HCT116 (cell line): ENCODE results near the gene NEUROD4. TPM values are rescaled to one million over a fixed set of nuclear protein-coding genes. Genes with fewer than 3 reads are reported as not detected.

Experiments
- ATAC-seq: fragments of 200-7000 bp; cut with Tn5 transposase; 2 replicates; pipeline ENCODE4 v1.9.1; 2020; ENCODE audit warnings: mild to moderate bottlenecking, moderate library complexity
- BruUV-seq: library from RNA; stranded (reverse); fragments of 400-500 nt; replicated peaks from 2 replicates; lab custom pipeline; 2021; lab: Mats Ljungman, UMichigan
- CTCF ChIA-PET: fragments of 300-600 bp; sonication (Branson Sonifier 250); formaldehyde crosslinking; loops from one replicate; lab custom pipeline; 2021; ENCODE audit warnings: antibody characterized with exemption; lab: Charles Lee
- POLR2A ChIA-PET: fragments of 300-600, 350-600 bp; sonication (Branson Sonifier 250); formaldehyde crosslinking; loops from one replicate; lab custom pipeline; 2021; ENCODE audit warnings: antibody characterized with exemption; lab: Charles Lee
- RAD21 ChIA-PET, 2 experiments: fragments of 300-600 bp; sonication (Branson Sonifier 250); formaldehyde crosslinking; loops; one replicate each; lab custom pipeline; 2023; ENCODE audit warnings: low total read pairs in 2 of 2; ENCODE audit not compliant: uncharacterized antibody in 2 of 2, unreplicated experiment in 2 of 2, low non-redundant PET in 1 of 2; lab: Charles Lee
- DNase-seq: peaks from one replicate; pipeline ENCODE4 v3.0.0-alpha.2; 2010; ENCODE audit warnings: low read depth, low spot score
- H2AFZ ChIP-seq: fragments of 200-600 bp; shearing (Covaris generic), sonication (generic); 2 replicates; pipeline ENCODE4 v1.6.1; 2017; ENCODE audit warnings: low read depth, mixed run types, mixed read lengths, antibody characterized with exemption, low read length; ENCODE audit not compliant: poor library complexity, severe bottlenecking
- H3K27ac ChIP-seq: 2 replicates; pipeline ENCODE4 v1.5.1; 2012; ENCODE audit warnings: low read depth, low read length
- H3K27me3 ChIP-seq: fragments of 200-600 bp; sonication (generic); 2 replicates; pipeline ENCODE4 v1.6.1; 2016; ENCODE audit warnings: mixed run types, low read length, mixed read lengths; ENCODE audit not compliant: insufficient read depth
- H3K36me3 ChIP-seq, 2 experiments: fragments of 200-500 bp in 1 of 2; fragments of 200-600 bp in 1 of 2; sonication (Bioruptor generic) in 1 of 2; sonication (generic) in 1 of 2; 2 replicates each; pipeline versions ENCODE4 v1.5.1 to v1.6.1; 2014 to 2016; ENCODE audit warnings: low read length in 2 of 2, inconsistent platforms in 1 of 2, mixed read lengths in 1 of 2, mixed run types in 1 of 2; ENCODE audit not compliant: insufficient read depth in 2 of 2, control insufficient read depth in 1 of 2
- H3K4me1 ChIP-seq, 2 experiments: fragments of 200-600 bp in 1 of 2; sonication (generic) in 1 of 2; 2 replicates each; pipeline versions ENCODE4 v1.5.1 to v1.6.1; 2012 to 2017; ENCODE audit warnings: low read length in 2 of 2, inconsistent platforms in 1 of 2, mild to moderate bottlenecking in 1 of 2, mixed read lengths in 1 of 2, mixed run types in 1 of 2, moderate library complexity in 1 of 2; ENCODE audit not compliant: insufficient read depth in 2 of 2, control insufficient read depth in 1 of 2
- H3K4me2 ChIP-seq: fragments of 200-600 bp; sonication (generic); 2 replicates; pipeline ENCODE4 v1.6.1; 2017; ENCODE audit warnings: mixed run types, low read length, mixed read lengths
- H3K4me3 ChIP-seq, 2 experiments: fragments of 200-600 bp in 1 of 2; sonication (generic) in 1 of 2; replicated peaks in 1 of 2; 2 replicates each; pipeline ENCODE4 v1.5.1; 2011 to 2016; ENCODE audit warnings: low read length in 2 of 2, control low read depth in 1 of 2, low read depth in 1 of 2, mild to moderate bottlenecking in 1 of 2, mixed read lengths in 1 of 2, mixed run types in 1 of 2
- H3K79me2 ChIP-seq: fragments of 200-600 bp; sonication (generic); 2 replicates; pipeline ENCODE4 v1.6.1; 2017; ENCODE audit warnings: mild to moderate bottlenecking, mixed run types, low read length, moderate library complexity, mixed read lengths; ENCODE audit not compliant: insufficient read depth
- H3K9ac ChIP-seq: fragments of 200-600 bp; sonication (generic); 2 replicates; pipeline ENCODE4 v1.6.1; 2016; ENCODE audit warnings: low read length, mixed read lengths
- H3K9me2 ChIP-seq: fragments of 200-600 bp; sonication (generic), shearing (Covaris generic); 2 replicates; pipeline ENCODE4 v1.6.1; 2017; ENCODE audit warnings: mixed run types, mild to moderate bottlenecking, moderate library complexity; ENCODE audit not compliant: insufficient read depth
- H3K9me3 ChIP-seq, 2 experiments: fragments of 200-500 bp in 1 of 2; fragments of 200-600 bp in 1 of 2; sonication (Bioruptor generic) in 1 of 2; sonication (generic) in 1 of 2; 2 replicates each; pipeline ENCODE4 v1.6.1; 2014 to 2017; ENCODE audit warnings: low read length in 2 of 2, mixed read lengths in 2 of 2, inconsistent platforms in 1 of 2, low read depth in 1 of 2, mild to moderate bottlenecking in 1 of 2, mixed run types in 1 of 2, moderate library complexity in 1 of 2; ENCODE audit not compliant: control insufficient read depth in 1 of 2, insufficient read depth in 1 of 2
- H4K20me1 ChIP-seq: fragments of 200-600 bp; sonication (generic), shearing (Covaris generic); 2 replicates; pipeline ENCODE4 v1.6.1; 2017; ENCODE audit warnings: mixed run types, mild to moderate bottlenecking, moderate library complexity; ENCODE audit not compliant: insufficient read depth
- CBX3 ChIP-seq: IDR thresholded peaks from 2 replicates; pipeline ENCODE4 v1.6.1; 2012; ENCODE audit warnings: low read depth
- EGR1 ChIP-seq: IDR thresholded peaks from 2 replicates; pipeline ENCODE4 v1.6.1; 2012; ENCODE audit warnings: low read depth
- EZH2 ChIP-seq: fragments of 200-600 bp; sonication (generic); IDR thresholded peaks from 2 replicates; pipeline ENCODE4 v1.6.1; 2017; ENCODE audit warnings: antibody characterized with exemption, mixed run types
- FOSL1 ChIP-seq: IDR thresholded peaks from 2 replicates; pipeline ENCODE4 v1.6.1; 2012; ENCODE audit warnings: low read depth
- JUND ChIP-seq: IDR thresholded peaks from 2 replicates; pipeline ENCODE4 v1.6.1; 2012
- POLR2A ChIP-seq: IDR thresholded peaks from 2 replicates; pipeline ENCODE4 v1.7.0; 2011; ENCODE audit warnings: borderline replicate concordance; ENCODE audit not compliant: insufficient read depth, insufficient read length; ENCODE audit errors: extremely low read depth
- RAD21 ChIP-seq: IDR thresholded peaks from 2 replicates; pipeline ENCODE4 v1.6.1; 2012; ENCODE audit warnings: low read depth, mild to moderate bottlenecking
- SP1 ChIP-seq: IDR thresholded peaks from 2 replicates; pipeline ENCODE4 v1.6.1; 2012; ENCODE audit warnings: low read depth
- SRF ChIP-seq: IDR thresholded peaks from 2 replicates; pipeline ENCODE4 v1.6.1; 2012; ENCODE audit warnings: low read depth
- YY1 ChIP-seq: IDR thresholded peaks from 2 replicates; pipeline ENCODE4 v1.6.1; 2011; ENCODE audit warnings: low read length, low read depth, moderate library complexity, mild to moderate bottlenecking; ENCODE audit not compliant: insufficient replicate concordance; ENCODE audit errors: extremely low read depth
- ZFX ChIP-seq: fragments of 450-650 bp; IDR thresholded peaks from 2 replicates; pipeline ENCODE4 v1.6.1; 2017
- intact Hi-C: fragments of 100-400 bp; cut with micrococcal nuclease; formaldehyde crosslinking; loops from 2 replicates; pipeline ENCODE4 v1.10.0; 2022
- total RNA-seq: library from RNA; stranded (reverse); gene quantifications from one replicate; pipeline ENCODE4 v1.2.1, GENCODE V29; 2021; ENCODE audit not compliant: unreplicated experiment
- TF ChIP-seq, protein P1 (sequence below): IDR thresholded peaks from 2 replicates; pipeline ENCODE4 v1.6.1; 2011; ENCODE audit warnings: mild to moderate bottlenecking, low read length, moderate library complexity; ENCODE audit not compliant: insufficient replicate concordance; ENCODE audit errors: extremely low read depth
- TF ChIP-seq, protein P2 (sequence below): IDR thresholded peaks from 2 replicates; pipeline ENCODE4 v1.6.1; 2012
- TF ChIP-seq, protein P3 (sequence below): IDR thresholded peaks from 2 replicates; pipeline ENCODE4 v1.6.1; 2012; ENCODE audit warnings: low read depth

NEUROD4 gene
- total RNA-seq, 1 experiment from 2014 or later = not detected

DNA sequence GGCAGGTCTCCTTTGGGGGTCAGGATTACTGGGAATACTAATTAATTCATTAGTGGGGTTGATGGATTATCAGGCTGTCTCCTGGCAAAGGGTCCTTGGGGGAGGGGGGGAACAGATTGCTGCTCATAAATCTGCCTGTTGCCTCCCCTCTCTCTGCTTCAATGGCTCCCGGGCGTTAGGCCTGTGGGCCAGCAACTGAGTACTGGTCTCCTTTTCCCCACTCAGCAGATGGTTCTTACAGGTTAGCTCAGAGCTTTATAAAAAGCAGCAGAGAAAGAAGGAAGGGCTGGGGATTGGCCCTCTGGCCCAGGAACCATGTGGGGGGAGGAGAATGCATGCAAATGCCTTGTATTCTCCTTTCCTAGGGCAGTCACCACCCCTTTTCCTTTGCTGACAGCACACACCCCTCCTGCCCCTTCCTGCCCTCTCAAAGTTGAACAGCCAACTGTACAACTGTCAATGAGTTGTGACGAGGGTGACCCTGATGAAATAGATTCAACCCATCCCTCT lies 2.3 kb upstream of the NEUROD4 start:
- intact Hi-C loops = no loop called here
- peaks cover 60% of the 10 kb centered on the region for H3K27me3 ChIP-seq
- H3K27ac ChIP-seq = no peak overlapping the region
- BruUV-seq = no TSS peak
- CTCF ChIA-PET = interaction anchor here (1.5 kb wide), 1 partner anchor 315 kb away, joined by 3 read pairs; no protein-coding TSS in a partner anchor
- no peaks in the 10 kb centered on the region for H3K36me3 ChIP-seq
- H3K9me2 ChIP-seq = no peaks in the 10 kb centered on the region
- H3K9me3 ChIP-seq = no peaks in the 10 kb centered on the region
- RAD21 ChIA-PET = no interaction called here
- no peak for DNase-seq
- H3K9ac ChIP-seq = no peak overlapping the region
- no peaks in the 10 kb centered on the region for H4K20me1 ChIP-seq
- H2AFZ ChIP-seq = no peak overlapping the region
- H3K4me1 ChIP-seq = no peaks in the 10 kb centered on the region
- TF ChIP-seq POLR2A = no peak
- TF ChIP-seq, protein P1, sequence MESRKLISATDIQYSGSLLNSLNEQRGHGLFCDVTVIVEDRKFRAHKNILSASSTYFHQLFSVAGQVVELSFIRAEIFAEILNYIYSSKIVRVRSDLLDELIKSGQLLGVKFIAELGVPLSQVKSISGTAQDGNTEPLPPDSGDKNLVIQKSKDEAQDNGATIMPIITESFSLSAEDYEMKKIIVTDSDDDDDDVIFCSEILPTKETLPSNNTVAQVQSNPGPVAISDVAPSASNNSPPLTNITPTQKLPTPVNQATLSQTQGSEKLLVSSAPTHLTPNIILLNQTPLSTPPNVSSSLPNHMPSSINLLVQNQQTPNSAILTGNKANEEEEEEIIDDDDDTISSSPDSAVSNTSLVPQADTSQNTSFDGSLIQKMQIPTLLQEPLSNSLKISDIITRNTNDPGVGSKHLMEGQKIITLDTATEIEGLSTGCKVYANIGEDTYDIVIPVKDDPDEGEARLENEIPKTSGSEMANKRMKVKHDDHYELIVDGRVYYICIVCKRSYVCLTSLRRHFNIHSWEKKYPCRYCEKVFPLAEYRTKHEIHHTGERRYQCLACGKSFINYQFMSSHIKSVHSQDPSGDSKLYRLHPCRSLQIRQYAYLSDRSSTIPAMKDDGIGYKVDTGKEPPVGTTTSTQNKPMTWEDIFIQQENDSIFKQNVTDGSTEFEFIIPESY = no peak
- TF ChIP-seq YY1 = no peak
- TF ChIP-seq EGR1 = no peak
- no peak for TF ChIP-seq EZH2
- TF ChIP-seq FOSL1 = no peak
- TF ChIP-seq, protein P2, sequence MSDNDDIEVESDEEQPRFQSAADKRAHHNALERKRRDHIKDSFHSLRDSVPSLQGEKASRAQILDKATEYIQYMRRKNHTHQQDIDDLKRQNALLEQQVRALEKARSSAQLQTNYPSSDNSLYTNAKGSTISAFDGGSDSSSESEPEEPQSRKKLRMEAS = no peak
- TF ChIP-seq JUND = no peak
- no peak for TF ChIP-seq RAD21
- no peak for TF ChIP-seq SP1
- TF ChIP-seq, protein P3, sequence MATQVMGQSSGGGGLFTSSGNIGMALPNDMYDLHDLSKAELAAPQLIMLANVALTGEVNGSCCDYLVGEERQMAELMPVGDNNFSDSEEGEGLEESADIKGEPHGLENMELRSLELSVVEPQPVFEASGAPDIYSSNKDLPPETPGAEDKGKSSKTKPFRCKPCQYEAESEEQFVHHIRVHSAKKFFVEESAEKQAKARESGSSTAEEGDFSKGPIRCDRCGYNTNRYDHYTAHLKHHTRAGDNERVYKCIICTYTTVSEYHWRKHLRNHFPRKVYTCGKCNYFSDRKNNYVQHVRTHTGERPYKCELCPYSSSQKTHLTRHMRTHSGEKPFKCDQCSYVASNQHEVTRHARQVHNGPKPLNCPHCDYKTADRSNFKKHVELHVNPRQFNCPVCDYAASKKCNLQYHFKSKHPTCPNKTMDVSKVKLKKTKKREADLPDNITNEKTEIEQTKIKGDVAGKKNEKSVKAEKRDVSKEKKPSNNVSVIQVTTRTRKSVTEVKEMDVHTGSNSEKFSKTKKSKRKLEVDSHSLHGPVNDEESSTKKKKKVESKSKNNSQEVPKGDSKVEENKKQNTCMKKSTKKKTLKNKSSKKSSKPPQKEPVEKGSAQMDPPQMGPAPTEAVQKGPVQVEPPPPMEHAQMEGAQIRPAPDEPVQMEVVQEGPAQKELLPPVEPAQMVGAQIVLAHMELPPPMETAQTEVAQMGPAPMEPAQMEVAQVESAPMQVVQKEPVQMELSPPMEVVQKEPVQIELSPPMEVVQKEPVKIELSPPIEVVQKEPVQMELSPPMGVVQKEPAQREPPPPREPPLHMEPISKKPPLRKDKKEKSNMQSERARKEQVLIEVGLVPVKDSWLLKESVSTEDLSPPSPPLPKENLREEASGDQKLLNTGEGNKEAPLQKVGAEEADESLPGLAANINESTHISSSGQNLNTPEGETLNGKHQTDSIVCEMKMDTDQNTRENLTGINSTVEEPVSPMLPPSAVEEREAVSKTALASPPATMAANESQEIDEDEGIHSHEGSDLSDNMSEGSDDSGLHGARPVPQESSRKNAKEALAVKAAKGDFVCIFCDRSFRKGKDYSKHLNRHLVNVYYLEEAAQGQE = no peak
- TF ChIP-seq CBX3 = no peak
- no peak for TF ChIP-seq ZFX
- TF ChIP-seq SRF = no peak
- no peak overlapping the region for H3K4me3 ChIP-seq
- POLR2A ChIA-PET = no interaction called here
- no peaks in the 10 kb centered on the region for H3K79me2 ChIP-seq
- no peak overlapping the region for H3K4me2 ChIP-seq
- no peak for ATAC-seq
